Measurements from ENCODE around the gene SBF1. TPM values are rescaled to one million over a fixed set of nuclear protein-coding genes. Genes with fewer than 3 reads are reported as not detected.

The SBF1 gene
- polyA plus RNA-seq, 1 donor (not counting 4 experiments of a cell fraction or from before 2014, with no cell fraction given) = 16.2 TPM

DNA sequence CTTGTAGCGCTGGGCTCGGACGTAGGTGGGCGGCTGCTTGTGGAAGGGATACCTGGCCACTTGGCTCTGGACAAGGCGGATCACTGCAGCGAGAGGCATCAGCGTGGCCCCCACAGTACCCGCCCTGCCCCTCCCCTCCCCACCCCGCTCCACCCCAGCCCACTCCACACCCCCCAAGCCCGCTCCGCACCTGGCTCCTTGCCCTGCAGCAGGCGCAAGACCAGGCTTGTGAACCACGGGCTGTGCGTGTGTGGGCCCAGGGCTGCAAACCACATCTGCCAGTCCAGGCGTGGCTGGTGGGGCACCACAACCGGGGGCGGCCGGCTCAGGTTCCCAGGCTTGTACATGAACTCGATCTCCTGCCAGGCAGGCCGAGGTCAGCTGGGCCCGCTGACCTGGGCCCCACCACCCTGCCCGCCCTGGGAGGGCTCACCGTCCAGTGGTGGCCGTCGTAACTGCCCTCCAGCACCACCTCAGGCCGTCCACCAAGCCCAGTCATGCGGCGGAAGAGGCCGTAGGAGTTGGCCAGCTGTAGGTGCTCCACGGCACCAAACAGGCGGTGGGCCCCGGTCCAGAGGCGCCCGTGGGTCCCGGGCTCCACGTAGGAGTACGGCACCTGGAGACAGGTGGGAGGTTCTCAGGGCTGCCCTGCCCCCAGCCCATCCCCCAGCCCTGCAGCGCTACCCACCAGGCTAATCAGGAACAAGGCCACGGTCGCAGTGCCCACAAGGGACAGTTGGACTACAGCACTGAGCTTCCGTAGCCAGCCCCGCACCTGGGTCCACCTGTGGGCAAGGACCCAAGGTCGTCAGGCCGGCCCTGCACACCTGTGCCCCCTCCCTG, 29.8 kb upstream of the SBF1 start:
- DNase-seq (ENCODE audit: low read depth, low spot score) = no peak
- no peaks in the 10 kb centered on the region for H4K20me1 ChIP-seq (ENCODE audit: control insufficient read depth, extremely low read depth, insufficient read depth, low read length)
- H3K27me3 ChIP-seq (ENCODE audit: control insufficient read depth, extremely low read depth, insufficient read depth, low read length) = no peaks in the 10 kb centered on the region
- TF ChIP-seq, protein P1, sequence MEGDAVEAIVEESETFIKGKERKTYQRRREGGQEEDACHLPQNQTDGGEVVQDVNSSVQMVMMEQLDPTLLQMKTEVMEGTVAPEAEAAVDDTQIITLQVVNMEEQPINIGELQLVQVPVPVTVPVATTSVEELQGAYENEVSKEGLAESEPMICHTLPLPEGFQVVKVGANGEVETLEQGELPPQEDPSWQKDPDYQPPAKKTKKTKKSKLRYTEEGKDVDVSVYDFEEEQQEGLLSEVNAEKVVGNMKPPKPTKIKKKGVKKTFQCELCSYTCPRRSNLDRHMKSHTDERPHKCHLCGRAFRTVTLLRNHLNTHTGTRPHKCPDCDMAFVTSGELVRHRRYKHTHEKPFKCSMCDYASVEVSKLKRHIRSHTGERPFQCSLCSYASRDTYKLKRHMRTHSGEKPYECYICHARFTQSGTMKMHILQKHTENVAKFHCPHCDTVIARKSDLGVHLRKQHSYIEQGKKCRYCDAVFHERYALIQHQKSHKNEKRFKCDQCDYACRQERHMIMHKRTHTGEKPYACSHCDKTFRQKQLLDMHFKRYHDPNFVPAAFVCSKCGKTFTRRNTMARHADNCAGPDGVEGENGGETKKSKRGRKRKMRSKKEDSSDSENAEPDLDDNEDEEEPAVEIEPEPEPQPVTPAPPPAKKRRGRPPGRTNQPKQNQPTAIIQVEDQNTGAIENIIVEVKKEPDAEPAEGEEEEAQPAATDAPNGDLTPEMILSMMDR (optimal IDR thresholded peaks at IDR 0.05 in 1 of 3, IDR thresholded peaks at IDR 0.05 in 1 of 3, conservative IDR thresholded peaks at IDR 0.05 in 1 of 3; ENCODE audit: extremely low read depth in 1 of 3, insufficient read depth in 2 of 3, low read length in 3 of 3) = no peak
- no peak for TF ChIP-seq EZH2 (IDR thresholded peaks at IDR 0.05; ENCODE audit: low read length)
- no peak overlapping the region for H2AFZ ChIP-seq (ENCODE audit: control insufficient read depth, low read length)
- dilution Hi-C loops (cut with MboI; ENCODE audit: extremely low pct_ligation_motif_present, low sequenced_read_pairs) = no loop called here
- no peaks in the 10 kb centered on the region for H3K9me1 ChIP-seq (ENCODE audit: control insufficient read depth, extremely low read depth, insufficient read depth, low read length)
- H3K4me3 ChIP-seq (ENCODE audit: control insufficient read depth in 2 of 3, extremely low read depth in 1 of 3, insufficient read depth in 2 of 3, low read depth in 1 of 3, low read length in 3 of 3) = peak overlapping the region in 1 of 3 experiments; percentile 13
- H3K4me1 ChIP-seq (ENCODE audit: control insufficient read depth, extremely low read depth, insufficient read depth, low read length) = peaks cover 17% of the 10 kb centered on the region
- no peak overlapping the region for H3K27ac ChIP-seq (ENCODE audit: control insufficient read depth, insufficient read depth, low read length)
- FAIRE-seq = no peak
- H3K79me2 ChIP-seq (ENCODE audit: control insufficient read depth, insufficient read depth, low read length) = peaks cover 25% of the 10 kb centered on the region
- H3K4me2 ChIP-seq (ENCODE audit: control insufficient read depth, extremely low read depth, insufficient read depth, low read depth, low read length) = no peak overlapping the region
- H3K9ac ChIP-seq (ENCODE audit: control insufficient read depth, extremely low read depth, insufficient read depth, low read length) = no peak overlapping the region
- H3K36me3 ChIP-seq (ENCODE audit: control insufficient read depth in 2 of 2, extremely low read depth in 1 of 2, insufficient read depth in 2 of 2, low read length in 2 of 2) = peaks cover 6 to 17% of the 10 kb centered on the region in 2 experiments
- H3K9me3 ChIP-seq (ENCODE audit: control insufficient read depth, low read depth, low read length) = no peaks in the 10 kb centered on the region

DNA sequence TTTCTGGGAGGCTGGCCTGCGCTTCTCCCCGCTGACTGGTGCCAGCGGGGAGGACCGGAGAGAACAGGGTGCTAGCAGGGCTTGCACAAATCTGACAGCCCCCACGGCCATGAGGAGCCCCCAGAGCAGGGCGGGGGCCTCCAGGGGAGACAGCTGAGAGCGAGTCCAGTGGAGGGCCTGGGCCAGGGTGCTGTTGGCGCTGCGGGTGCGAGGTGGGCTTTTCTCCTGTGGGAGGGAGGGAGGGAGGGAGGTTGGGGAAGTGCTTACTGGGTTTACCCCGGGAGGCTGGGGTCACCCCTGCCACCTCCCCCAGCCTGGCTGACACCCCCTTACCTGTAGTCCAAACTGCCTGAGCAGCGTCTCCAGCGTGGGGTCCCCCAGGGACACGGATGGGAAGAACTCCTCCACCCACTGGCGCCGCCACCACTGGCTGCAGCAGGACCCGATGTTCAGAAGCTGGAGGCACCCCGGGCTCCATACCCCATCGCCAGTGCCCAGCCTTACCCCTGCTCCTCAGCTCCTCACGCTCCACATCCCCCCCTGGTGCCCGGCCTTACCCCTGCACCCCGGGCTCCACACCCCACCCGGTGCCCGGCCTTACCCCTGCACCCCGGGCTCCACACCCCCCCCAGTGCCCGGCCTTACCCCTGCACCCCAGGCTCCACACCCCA, 28.8 kb upstream of the SBF1 start:
- dilution Hi-C loops (cut with MboI; ENCODE audit: extremely low pct_ligation_motif_present, low sequenced_read_pairs) = no loop called here
- DNase-seq (ENCODE audit: low read depth, low spot score) (no peak), FAIRE-seq (no peak)
- H3K4me3 ChIP-seq (ENCODE audit: control insufficient read depth in 2 of 3, extremely low read depth in 1 of 3, insufficient read depth in 2 of 3, low read depth in 1 of 3, low read length in 3 of 3) = no peak overlapping the region
- no peaks in the 10 kb centered on the region for H3K9me1 ChIP-seq (ENCODE audit: control insufficient read depth, extremely low read depth, insufficient read depth, low read length)
- no peak overlapping the region for H3K9ac ChIP-seq (ENCODE audit: control insufficient read depth, extremely low read depth, insufficient read depth, low read length)
- H3K27me3 ChIP-seq (ENCODE audit: control insufficient read depth, extremely low read depth, insufficient read depth, low read length) = no peaks in the 10 kb centered on the region
- peaks cover 10% of the 10 kb centered on the region for H3K4me1 ChIP-seq (ENCODE audit: control insufficient read depth, extremely low read depth, insufficient read depth, low read length)
- H3K27ac ChIP-seq (ENCODE audit: control insufficient read depth, insufficient read depth, low read length) = no peak overlapping the region
- H3K36me3 ChIP-seq (ENCODE audit: control insufficient read depth in 2 of 2, extremely low read depth in 1 of 2, insufficient read depth in 2 of 2, low read length in 2 of 2) = peaks cover 6 to 17% of the 10 kb centered on the region in 2 experiments
- no peaks in the 10 kb centered on the region for H3K9me3 ChIP-seq (ENCODE audit: control insufficient read depth, low read depth, low read length)
- TF ChIP-seq, protein P1 (optimal IDR thresholded peaks at IDR 0.05 in 1 of 3, IDR thresholded peaks at IDR 0.05 in 1 of 3, conservative IDR thresholded peaks at IDR 0.05 in 1 of 3; ENCODE audit: extremely low read depth in 1 of 3, insufficient read depth in 2 of 3, low read length in 3 of 3) = peak in 2 of 3 experiments; percentile 9 to 13
- TF ChIP-seq EZH2 (IDR thresholded peaks at IDR 0.05; ENCODE audit: low read length) = no peak
- no peaks in the 10 kb centered on the region for H4K20me1 ChIP-seq (ENCODE audit: control insufficient read depth, extremely low read depth, insufficient read depth, low read length)
- no peak overlapping the region for H3K4me2 ChIP-seq (ENCODE audit: control insufficient read depth, extremely low read depth, insufficient read depth, low read depth, low read length)
- H3K79me2 ChIP-seq (ENCODE audit: control insufficient read depth, insufficient read depth, low read length) = peaks cover 15% of the 10 kb centered on the region
- H2AFZ ChIP-seq (ENCODE audit: control insufficient read depth, low read length) = no peak overlapping the region

Measured in keratinocyte (primary cell).